Endothelial cell (in vitro differentiated cells): Measurements from ENCODE around the gene NFRKB. TPM values are rescaled to one million over a fixed set of nuclear protein-coding genes. Genes with fewer than 3 reads are reported as not detected.

Experiments
- DNase-seq: peaks from one replicate; pipeline ENCODE4 v3.0.0; 2021; ENCODE audit warnings: low spot score
- H3K27ac Mint-ChIP-seq: one replicate; pipeline ENCODE4 v1.8.0; 2021; ENCODE audit warnings: mixed read lengths, inconsistent platforms; ENCODE audit not compliant: unreplicated experiment
- H3K27me3 Mint-ChIP-seq: one replicate; pipeline ENCODE4 v1.8.0; 2021; ENCODE audit warnings: mild to moderate bottlenecking, moderate library complexity, mixed read lengths, inconsistent platforms; ENCODE audit not compliant: unreplicated experiment
- H3K36me3 Mint-ChIP-seq: one replicate; pipeline ENCODE4 v1.8.0; 2021; ENCODE audit warnings: mild to moderate bottlenecking, low read depth, mixed read lengths, inconsistent platforms; ENCODE audit not compliant: unreplicated experiment
- H3K4me1 Mint-ChIP-seq: one replicate; pipeline ENCODE4 v1.8.0; 2021; ENCODE audit warnings: mild to moderate bottlenecking, mixed read lengths, inconsistent platforms; ENCODE audit not compliant: unreplicated experiment
- H3K4me3 Mint-ChIP-seq: one replicate; pipeline ENCODE4 v1.8.0; 2021; ENCODE audit warnings: mild to moderate bottlenecking, mixed read lengths, inconsistent platforms; ENCODE audit not compliant: unreplicated experiment
- H3K9me3 Mint-ChIP-seq: one replicate; pipeline ENCODE4 v1.8.0; 2021; ENCODE audit warnings: mixed read lengths, inconsistent platforms; ENCODE audit not compliant: unreplicated experiment
- total RNA-seq: library from RNA; stranded (reverse); fragmentation: NEBNext Ultra II Directional; extraction: Animal tissue kit (Norgen Biotek cat#: 25700); gene quantifications from one replicate; pipeline ENCODE4 v1.2.1, GENCODE V29; 2021; ENCODE audit not compliant: unreplicated experiment
- TF ChIP-seq, protein P1 (sequence below): fragments of 200-600 bp; sonication (generic); IDR thresholded peaks from one replicate; pipeline ENCODE4 v1.5.0; 2021; ENCODE audit warnings: antibody characterized with exemption; ENCODE audit not compliant: unreplicated experiment

Gene NFRKB
- total RNA-seq, 1 donor from 2014 or later = 31.7 TPM

DNA sequence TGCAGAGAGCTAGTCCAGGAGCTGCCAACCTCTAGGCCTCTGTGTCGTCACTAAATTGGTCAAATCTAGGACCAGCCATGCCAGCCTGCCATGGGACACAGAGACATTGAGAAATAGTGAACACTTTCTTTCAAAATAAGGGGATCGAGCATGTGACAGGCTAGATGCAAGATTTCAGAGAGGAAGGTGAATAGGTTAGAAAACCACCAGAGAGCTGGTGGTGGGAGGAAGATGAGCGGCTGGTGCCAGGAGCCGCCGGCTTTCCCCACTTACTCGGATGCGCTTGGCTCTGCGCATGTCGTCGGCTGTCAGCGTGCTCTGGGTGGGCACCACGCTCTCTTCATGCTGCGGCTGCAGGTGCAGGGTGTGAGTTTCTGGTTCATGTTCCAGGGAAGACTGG is 35.4 kb upstream of the NFRKB start:
- TF ChIP-seq, protein P1, sequence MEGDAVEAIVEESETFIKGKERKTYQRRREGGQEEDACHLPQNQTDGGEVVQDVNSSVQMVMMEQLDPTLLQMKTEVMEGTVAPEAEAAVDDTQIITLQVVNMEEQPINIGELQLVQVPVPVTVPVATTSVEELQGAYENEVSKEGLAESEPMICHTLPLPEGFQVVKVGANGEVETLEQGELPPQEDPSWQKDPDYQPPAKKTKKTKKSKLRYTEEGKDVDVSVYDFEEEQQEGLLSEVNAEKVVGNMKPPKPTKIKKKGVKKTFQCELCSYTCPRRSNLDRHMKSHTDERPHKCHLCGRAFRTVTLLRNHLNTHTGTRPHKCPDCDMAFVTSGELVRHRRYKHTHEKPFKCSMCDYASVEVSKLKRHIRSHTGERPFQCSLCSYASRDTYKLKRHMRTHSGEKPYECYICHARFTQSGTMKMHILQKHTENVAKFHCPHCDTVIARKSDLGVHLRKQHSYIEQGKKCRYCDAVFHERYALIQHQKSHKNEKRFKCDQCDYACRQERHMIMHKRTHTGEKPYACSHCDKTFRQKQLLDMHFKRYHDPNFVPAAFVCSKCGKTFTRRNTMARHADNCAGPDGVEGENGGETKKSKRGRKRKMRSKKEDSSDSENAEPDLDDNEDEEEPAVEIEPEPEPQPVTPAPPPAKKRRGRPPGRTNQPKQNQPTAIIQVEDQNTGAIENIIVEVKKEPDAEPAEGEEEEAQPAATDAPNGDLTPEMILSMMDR = no peak
- no peaks in the 10 kb centered on the region for H3K9me3 Mint-ChIP-seq

DNA sequence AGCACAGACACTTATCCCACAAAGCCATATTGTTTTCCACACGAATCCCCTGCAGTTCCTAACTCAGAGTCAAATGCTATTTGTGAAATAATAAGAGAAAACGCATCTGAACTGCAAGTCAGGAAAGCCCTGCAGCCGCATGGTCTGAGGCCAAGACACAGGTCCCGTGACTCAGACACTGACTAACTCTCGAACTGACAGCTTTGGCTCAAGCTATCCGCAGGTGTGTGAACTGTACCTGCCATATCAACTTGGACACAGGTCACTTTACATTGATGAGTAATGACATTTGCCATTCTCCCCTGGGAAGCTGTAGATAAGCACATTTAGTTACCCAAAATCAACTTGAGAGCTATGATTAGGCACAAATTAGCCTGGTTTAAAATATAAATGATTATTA is 34.9 kb upstream of the NFRKB start:
- DNase-seq = no peak
- Mint-ChIP-seq H3K4me3 (no peak overlapping the region), H3K36me3 (peaks cover 23% of the 10 kb centered on the region), H3K27ac (no peak overlapping the region), H3K9me3 (no peaks in the 10 kb centered on the region), H3K4me1 (no peaks in the 10 kb centered on the region), H3K27me3 (no peaks in the 10 kb centered on the region)
- TF ChIP-seq, protein P1 = no peak

More for the DNA sequence above, 35.4 kb upstream of the NFRKB start:
- DNase-seq = no peak
- H3K4me3 Mint-ChIP-seq = no peak overlapping the region
- H3K36me3 Mint-ChIP-seq = peaks cover 23% of the 10 kb centered on the region
- H3K4me1 Mint-ChIP-seq = peaks cover 1% of the 10 kb centered on the region
- H3K27me3 Mint-ChIP-seq = no peaks in the 10 kb centered on the region
- H3K27ac Mint-ChIP-seq = no peak overlapping the region

DNA sequence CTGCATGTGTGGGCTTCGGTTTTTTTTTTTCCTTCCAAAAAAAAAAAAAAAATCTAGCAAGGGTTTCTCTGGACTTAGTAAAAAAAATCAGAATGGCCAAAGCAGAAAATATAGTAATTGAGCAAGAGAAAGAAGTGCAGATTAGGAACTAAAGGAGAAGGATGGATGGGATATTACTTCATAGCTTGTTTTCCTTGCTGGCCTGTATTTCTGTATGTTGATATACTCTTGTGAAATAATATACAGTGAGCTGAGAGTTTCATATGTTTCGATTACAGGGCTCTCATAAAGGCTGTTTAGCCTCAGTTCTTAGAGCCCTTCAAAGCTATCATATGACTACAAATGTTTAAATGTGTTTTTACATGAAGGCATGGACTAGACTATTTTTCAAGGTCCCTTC is 34.3 kb upstream of the NFRKB start:
- DNase-seq = no peak
- Mint-ChIP-seq H3K27me3 (no peaks in the 10 kb centered on the region), H3K27ac (no peak overlapping the region), H3K4me1 (no peaks in the 10 kb centered on the region), H3K9me3 (no peaks in the 10 kb centered on the region), H3K4me3 (no peak overlapping the region), H3K36me3 (peaks cover 23% of the 10 kb centered on the region)
- TF ChIP-seq, protein P1 = no peak

DNA sequence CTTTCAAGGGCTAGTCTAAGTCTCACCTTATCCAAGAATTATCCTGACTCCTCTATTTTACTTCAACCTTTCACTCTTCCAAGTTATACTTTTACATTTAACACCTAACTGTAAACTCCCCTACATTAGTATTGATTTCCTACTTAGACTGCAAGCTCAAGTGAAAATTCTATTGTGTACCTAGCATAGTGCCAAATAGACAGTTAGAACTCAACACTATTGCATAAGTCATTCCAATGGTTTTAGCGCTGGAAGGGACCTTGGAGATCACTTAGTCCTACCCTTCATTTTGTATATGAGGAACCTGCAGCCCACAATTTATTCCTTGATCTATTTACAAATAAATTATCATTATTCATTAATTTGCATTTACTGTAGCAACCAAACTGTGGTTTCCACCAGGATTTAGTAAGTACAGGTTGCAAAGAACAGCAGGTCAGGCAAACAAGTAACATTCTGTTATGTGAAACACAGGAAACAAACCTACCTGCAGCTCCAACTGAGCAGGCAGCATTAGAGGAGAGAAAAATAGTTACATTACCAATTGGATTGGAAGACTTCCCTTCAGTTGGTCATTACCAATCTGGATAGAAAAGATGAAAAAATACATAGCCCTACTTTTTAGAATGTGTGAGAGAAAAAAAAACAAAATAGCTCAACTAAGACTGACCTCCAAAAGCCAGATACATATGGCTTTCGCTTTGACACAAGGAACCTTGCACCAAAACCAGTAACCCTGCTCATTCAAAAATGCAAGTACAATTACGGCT is 33.7 kb upstream of the NFRKB start:
- Mint-ChIP-seq H3K27me3 (no peaks in the 10 kb centered on the region), H3K36me3 (peaks cover 18% of the 10 kb centered on the region), H3K4me3 (no peak overlapping the region), H3K4me1 (no peaks in the 10 kb centered on the region), H3K27ac (no peak overlapping the region), H3K9me3 (no peaks in the 10 kb centered on the region)
- TF ChIP-seq, protein P1 = no peak
- no peak for DNase-seq

DNA sequence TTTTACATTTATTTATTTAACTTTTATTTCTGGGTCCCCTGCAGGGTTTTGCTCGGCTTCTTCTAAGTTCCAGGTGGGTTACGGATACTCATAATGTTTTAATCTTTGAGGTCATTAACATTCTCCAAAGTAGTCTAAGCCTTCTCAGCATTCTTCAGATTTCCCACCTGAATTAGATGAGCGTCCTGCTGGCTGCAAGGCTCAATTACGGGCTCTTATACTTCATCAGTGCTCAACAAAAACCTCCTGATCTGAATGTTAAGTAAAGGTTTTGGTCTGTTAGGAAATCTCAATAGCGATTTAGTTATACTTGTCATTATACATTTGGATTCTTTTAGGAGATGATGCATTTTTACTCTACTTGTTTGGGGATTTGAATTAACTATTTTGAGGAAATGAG is 27.3 kb upstream of the NFRKB start:
- H3K36me3 Mint-ChIP-seq = peaks cover 29% of the 10 kb centered on the region

More for the DNA sequence above, 27.3 kb upstream of the NFRKB start:
- Mint-ChIP-seq H3K9me3 (no peaks in the 10 kb centered on the region), H3K27ac (no peak overlapping the region), H3K27me3 (no peaks in the 10 kb centered on the region), H3K4me3 (no peak overlapping the region), H3K4me1 (peaks cover 4% of the 10 kb centered on the region)
- TF ChIP-seq, protein P1 = no peak
- no peak for DNase-seq
